ENCODE data around the gene GGT6. TPM values are rescaled to one million over a fixed set of nuclear protein-coding genes. Genes with fewer than 3 reads are reported as not detected.

GGT6 gene, protein sequence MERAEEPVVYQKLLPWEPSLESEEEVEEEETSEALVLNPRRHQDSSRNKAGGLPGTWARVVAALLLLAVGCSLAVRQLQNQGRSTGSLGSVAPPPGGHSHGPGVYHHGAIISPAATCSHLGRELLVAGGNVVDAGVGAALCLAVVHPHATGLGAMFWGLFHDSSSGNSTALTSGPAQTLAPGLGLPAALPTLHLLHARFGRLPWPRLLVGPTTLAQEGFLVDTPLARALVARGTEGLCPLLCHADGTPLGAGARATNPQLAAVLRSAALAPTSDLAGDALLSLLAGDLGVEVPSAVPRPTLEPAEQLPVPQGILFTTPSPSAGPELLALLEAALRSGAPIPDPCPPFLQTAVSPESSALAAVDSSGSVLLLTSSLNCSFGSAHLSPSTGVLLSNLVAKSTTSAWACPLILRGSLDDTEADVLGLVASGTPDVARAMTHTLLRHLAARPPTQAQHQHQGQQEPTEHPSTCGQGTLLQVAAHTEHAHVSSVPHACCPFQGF
- total RNA-seq (not detected), total RNA-seq (0 to 0.16 (median 0) reads per million in 172 experiments)
- polyA plus RNA-seq (2013, experiment 1 of 2), result not detected
- polyA plus RNA-seq (2013, experiment 2 of 2), result not detected

DNA sequence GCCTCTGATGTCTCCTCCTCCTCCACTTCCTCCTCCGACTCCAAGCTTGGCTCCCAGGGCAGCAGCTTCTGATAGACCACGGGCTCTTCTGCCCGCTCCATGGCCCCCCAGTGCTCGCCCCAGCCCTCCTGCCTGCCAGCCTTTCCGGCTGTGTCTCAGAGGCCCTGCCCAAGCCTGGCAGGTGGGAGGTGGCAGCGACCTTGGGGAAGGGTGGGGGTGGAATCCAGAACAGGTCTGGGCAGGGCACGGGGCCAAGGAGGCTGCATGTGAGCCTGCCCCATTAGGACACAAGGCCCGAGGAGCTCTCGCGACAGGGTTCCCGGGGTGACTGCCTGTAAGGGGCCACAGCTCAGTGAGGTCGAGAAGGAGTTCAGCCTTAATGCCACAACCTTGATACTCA is at the start of gene GGT6:
GGT6 (minus strand) TSS at position 157 of the 400 bp plus-strand sequence; CDS start at position 101, 56 bp downstream.
- DNase-seq, result no peak
- no peak for ATAC-seq (ENCODE audit: poor library complexity)
- Mint-ChIP-seq H3K4me1 (ENCODE audit: low read depth) (peaks cover 39% of the 10 kb centered on the region), H3K9me3 (no peaks in the 10 kb centered on the region), H3K36me3 (ENCODE audit: low read depth) (peaks cover 3% of the 10 kb centered on the region), H3K4me3 (no peak within 1 kb of the TSS), H3K27me3 (no peaks in the 10 kb centered on the region), H3K27ac (no peak within 1 kb of the TSS)
- H3K9me3 ChIP-seq (ENCODE audit: control insufficient read depth in 1 of 2, insufficient read depth in 1 of 2, low read length in 2 of 2), result peaks cover 0 to 3% of the 10 kb centered on the region in 2 experiments
- no peak within 1 kb of the TSS for H3K4me3 ChIP-seq (ENCODE audit: low read length)
- no peak within 1 kb of the TSS for H3K27ac ChIP-seq (ENCODE audit: low read depth in 1 of 2, low read length in 2 of 2)
- intact Hi-C loops (cut with DNase I, micrococcal nuclease), result no loop called here
- TF ChIP-seq, protein P1, sequence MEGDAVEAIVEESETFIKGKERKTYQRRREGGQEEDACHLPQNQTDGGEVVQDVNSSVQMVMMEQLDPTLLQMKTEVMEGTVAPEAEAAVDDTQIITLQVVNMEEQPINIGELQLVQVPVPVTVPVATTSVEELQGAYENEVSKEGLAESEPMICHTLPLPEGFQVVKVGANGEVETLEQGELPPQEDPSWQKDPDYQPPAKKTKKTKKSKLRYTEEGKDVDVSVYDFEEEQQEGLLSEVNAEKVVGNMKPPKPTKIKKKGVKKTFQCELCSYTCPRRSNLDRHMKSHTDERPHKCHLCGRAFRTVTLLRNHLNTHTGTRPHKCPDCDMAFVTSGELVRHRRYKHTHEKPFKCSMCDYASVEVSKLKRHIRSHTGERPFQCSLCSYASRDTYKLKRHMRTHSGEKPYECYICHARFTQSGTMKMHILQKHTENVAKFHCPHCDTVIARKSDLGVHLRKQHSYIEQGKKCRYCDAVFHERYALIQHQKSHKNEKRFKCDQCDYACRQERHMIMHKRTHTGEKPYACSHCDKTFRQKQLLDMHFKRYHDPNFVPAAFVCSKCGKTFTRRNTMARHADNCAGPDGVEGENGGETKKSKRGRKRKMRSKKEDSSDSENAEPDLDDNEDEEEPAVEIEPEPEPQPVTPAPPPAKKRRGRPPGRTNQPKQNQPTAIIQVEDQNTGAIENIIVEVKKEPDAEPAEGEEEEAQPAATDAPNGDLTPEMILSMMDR (IDR thresholded peaks at IDR 0.05), result no peak
- ChIA-PET POLR2A (no interaction called here), CTCF (no interaction called here)
- H3K4me1 ChIP-seq (ENCODE audit: insufficient read depth, low read length), result peaks cover 23% of the 10 kb centered on the region
- H3K27me3 ChIP-seq (ENCODE audit: control insufficient read depth in 1 of 2, insufficient read depth in 2 of 2, low read length in 2 of 2), result no peaks in the 10 kb centered on the region
- H3K36me3 ChIP-seq (ENCODE audit: insufficient read depth, low read length), result no peaks in the 10 kb centered on the region

DNA sequence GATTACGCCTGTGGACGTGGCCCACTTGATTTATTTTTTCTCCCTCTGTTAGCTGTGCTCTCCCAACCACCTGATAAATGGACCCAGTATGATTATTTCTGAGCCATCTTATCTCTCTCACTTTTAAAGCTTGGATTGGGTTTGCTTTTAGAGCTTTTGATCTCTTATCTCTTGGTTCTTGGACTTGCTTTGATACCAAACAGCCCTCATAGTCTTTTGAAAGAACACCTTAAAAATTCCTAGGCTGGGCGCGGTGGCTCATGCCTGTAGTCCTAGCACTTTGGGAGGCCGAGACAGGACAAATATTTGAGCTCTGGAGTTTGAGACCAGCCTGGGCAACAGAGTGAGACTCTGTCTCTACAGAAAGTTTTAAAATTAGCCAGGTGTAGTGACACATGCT is 49.8 kb upstream of the GGT6 start:
- H3K9me3 ChIP-seq (ENCODE audit: control insufficient read depth in 1 of 2, insufficient read depth in 1 of 2, low read length in 2 of 2), result no peaks in the 10 kb centered on the region
- H3K4me3 ChIP-seq (ENCODE audit: low read length), result no peak overlapping the region
- Mint-ChIP-seq H3K4me3 (no peak overlapping the region), H3K27ac (no peak overlapping the region), H3K27me3 (peaks cover 27% of the 10 kb centered on the region), H3K36me3 (ENCODE audit: low read depth) (no peaks in the 10 kb centered on the region), H3K4me1 (ENCODE audit: low read depth) (no peaks in the 10 kb centered on the region), H3K9me3 (no peaks in the 10 kb centered on the region)
- intact Hi-C loops (cut with DNase I, micrococcal nuclease), result no loop called here
- H3K36me3 ChIP-seq (ENCODE audit: insufficient read depth, low read length), result no peaks in the 10 kb centered on the region
- no peaks in the 10 kb centered on the region for H3K4me1 ChIP-seq (ENCODE audit: insufficient read depth, low read length)
- ChIA-PET CTCF (no interaction called here), POLR2A (no interaction called here)
- H3K27ac ChIP-seq (ENCODE audit: low read depth in 1 of 2, low read length in 2 of 2), result no peak overlapping the region
- TF ChIP-seq, protein P1 (IDR thresholded peaks at IDR 0.05), result no peak
- ATAC-seq (ENCODE audit: poor library complexity) (no peak), DNase-seq (no peak)
- H3K27me3 ChIP-seq (ENCODE audit: control insufficient read depth in 1 of 2, insufficient read depth in 2 of 2, low read length in 2 of 2), result peaks cover 0 to 13% of the 10 kb centered on the region in 2 experiments

DNA sequence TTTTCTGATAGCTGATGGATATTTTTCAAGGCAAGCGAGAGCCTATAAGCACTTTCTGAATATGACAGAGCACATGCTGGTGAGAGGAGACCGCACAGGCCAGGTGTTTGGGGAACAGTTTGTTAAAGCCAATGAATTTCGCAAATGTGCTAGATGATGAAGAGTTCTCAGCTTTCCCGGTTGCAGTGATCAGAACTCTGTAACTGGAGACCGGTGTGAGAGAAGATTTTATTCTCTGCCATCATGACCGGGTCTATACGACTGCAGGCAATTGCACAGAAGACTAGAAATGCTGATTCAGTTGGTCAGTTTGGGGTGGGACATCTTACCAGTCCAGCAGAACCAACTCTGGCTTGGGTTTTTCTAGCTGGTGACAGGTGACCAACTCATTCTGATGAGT is 49.4 kb upstream of the GGT6 start:
- Histone ChIP-seq H3K36me3 (ENCODE audit: insufficient read depth, low read length) (no peaks in the 10 kb centered on the region), H3K27me3 (ENCODE audit: control insufficient read depth in 1 of 2, insufficient read depth in 2 of 2, low read length in 2 of 2) (peaks cover 0 to 13% of the 10 kb centered on the region in 2 experiments), H3K27ac (ENCODE audit: low read depth in 1 of 2, low read length in 2 of 2) (no peak overlapping the region), H3K4me1 (ENCODE audit: insufficient read depth, low read length) (no peaks in the 10 kb centered on the region), H3K4me3 (ENCODE audit: low read length) (no peak overlapping the region), H3K9me3 (ENCODE audit: control insufficient read depth in 1 of 2, insufficient read depth in 1 of 2, low read length in 2 of 2) (no peaks in the 10 kb centered on the region)
- H3K27me3 Mint-ChIP-seq, result peaks cover 27% of the 10 kb centered on the region
- ATAC-seq (ENCODE audit: poor library complexity) (no peak), DNase-seq (no peak)
- H3K4me3 Mint-ChIP-seq, result no peak overlapping the region
- no peak overlapping the region for H3K27ac Mint-ChIP-seq
- no peaks in the 10 kb centered on the region for H3K9me3 Mint-ChIP-seq
- H3K4me1 Mint-ChIP-seq (ENCODE audit: low read depth), result no peaks in the 10 kb centered on the region
- intact Hi-C loops (cut with DNase I, micrococcal nuclease), result no loop called here
- POLR2A ChIA-PET, result no interaction called here
- CTCF ChIA-PET, result no interaction called here
- no peaks in the 10 kb centered on the region for H3K36me3 Mint-ChIP-seq (ENCODE audit: low read depth)
- TF ChIP-seq, protein P1 (IDR thresholded peaks at IDR 0.05), result no peak

All from CD4-positive, alpha-beta T cell (primary cell).